ENCODE results near the gene CDH4. TPM values are rescaled to one million over a fixed set of nuclear protein-coding genes. Genes with fewer than 3 reads are reported as not detected.

The CDH4 gene
- total and polyA plus RNA-seq, 10 donors, result 0.30 to 20.1 (median 7.7) TPM

DNA sequence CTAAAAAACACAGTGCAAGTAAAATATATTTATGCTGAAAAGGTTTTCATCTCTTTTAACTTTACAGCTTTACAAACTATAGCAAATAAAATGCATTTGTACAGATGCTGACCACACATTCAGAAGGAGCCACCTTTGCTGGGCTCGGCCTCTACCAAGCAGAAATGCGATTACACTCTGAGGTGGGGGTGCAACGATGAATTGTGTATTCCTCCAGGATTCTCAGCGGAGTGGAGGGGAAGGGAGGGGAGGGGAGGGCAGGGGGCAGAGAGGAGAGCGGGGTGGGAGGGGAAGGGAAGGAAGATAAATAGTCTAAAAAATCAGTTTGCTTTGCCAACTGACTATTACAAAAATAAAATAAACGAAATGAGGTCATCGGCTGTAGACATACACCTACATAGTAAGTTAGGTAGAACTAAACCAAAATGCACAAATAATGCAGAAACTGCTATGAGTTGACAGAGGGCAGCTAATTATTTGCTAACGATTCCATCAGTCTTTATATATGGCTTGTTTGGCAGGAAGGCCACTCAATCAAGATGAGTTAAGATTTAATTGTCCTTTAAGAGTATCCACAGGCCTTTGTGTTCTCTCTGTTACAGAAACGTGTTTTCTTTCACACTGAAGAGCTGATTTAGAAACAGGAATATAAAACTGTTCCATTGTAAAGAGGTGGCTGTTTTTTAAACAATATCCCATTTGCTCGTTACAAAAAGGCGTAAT is 723.5 kb downstream of the CDH4 start:
- Histone ChIP-seq H3K4me1 (peaks cover 0 to 5% (median under 1%) of the 10 kb centered on the region in 6 donors), H3K4me3 (no peak overlapping the region), H3K36me3 (peaks cover 0 to 86% (median 42%) of the 10 kb centered on the region in 6 donors), H3K27ac (no peak overlapping the region), H3K9me3 (peaks cover 0 to 4% (median 0%) of the 10 kb centered on the region in 8 donors), H3K27me3 (replicated peaks in 1 of 7) (no peaks in the 10 kb centered on the region)
- TF ChIP-seq POLR2A (IDR thresholded peaks at IDR 0.05) (no peak), POLR2AphosphoS5 (IDR thresholded peaks at IDR 0.05) (no peak)
- TF ChIP-seq, protein P1, sequence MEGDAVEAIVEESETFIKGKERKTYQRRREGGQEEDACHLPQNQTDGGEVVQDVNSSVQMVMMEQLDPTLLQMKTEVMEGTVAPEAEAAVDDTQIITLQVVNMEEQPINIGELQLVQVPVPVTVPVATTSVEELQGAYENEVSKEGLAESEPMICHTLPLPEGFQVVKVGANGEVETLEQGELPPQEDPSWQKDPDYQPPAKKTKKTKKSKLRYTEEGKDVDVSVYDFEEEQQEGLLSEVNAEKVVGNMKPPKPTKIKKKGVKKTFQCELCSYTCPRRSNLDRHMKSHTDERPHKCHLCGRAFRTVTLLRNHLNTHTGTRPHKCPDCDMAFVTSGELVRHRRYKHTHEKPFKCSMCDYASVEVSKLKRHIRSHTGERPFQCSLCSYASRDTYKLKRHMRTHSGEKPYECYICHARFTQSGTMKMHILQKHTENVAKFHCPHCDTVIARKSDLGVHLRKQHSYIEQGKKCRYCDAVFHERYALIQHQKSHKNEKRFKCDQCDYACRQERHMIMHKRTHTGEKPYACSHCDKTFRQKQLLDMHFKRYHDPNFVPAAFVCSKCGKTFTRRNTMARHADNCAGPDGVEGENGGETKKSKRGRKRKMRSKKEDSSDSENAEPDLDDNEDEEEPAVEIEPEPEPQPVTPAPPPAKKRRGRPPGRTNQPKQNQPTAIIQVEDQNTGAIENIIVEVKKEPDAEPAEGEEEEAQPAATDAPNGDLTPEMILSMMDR (IDR thresholded peaks at IDR 0.05 in 8 of 11, conservative IDR thresholded peaks at IDR 0.05 in 3 of 11), result no peak
- 88 to 94% (median 91%) methylated on average over 11 of the region's 11 CpGs for WGBS, 5 donors
- no peak for DNase-seq
- intact Hi-C loops (cut with DNase I; ENCODE audit: low total_unique reads), result no loop called here

DNA sequence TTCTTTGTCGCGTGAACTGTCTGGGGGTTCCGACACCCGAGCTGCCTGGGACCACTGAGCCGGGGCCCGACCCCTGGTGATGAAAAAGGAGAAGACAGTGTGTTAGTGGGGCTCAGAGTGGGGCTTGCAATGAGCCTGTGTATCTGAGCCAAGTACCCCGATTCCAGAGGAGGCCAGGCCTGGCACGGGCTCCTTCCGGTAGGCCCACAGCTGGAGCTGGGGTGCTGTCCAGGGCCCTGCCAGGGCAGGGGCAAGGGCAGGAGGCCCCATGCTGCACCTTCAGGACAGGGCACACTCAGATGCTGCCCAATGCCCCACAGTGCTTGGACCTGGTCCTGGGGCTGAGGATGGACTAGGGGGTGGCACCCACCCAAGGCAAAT is 724.2 kb downstream of the CDH4 start:
- Histone ChIP-seq H3K4me3 (no peak overlapping the region), H3K36me3 (peaks cover 0 to 89% (median 42%) of the 10 kb centered on the region in 6 donors), H3K27me3 (replicated peaks in 1 of 7) (no peaks in the 10 kb centered on the region), H3K4me1 (peaks cover 0 to 12% (median 8%) of the 10 kb centered on the region in 6 donors), H3K27ac (no peak overlapping the region), H3K9me3 (peaks cover 0 to 4% (median 0%) of the 10 kb centered on the region in 8 donors)
- DNase-seq, result no peak
- WGBS, 5 donors, result 94 to 96% (median 94%) methylated on average over 7 to 9 of the region's 9 CpGs
- TF ChIP-seq, protein P1 (IDR thresholded peaks at IDR 0.05 in 8 of 11, conservative IDR thresholded peaks at IDR 0.05 in 3 of 11), result no peak
- TF ChIP-seq POLR2AphosphoS5 (IDR thresholded peaks at IDR 0.05) (no peak), POLR2A (IDR thresholded peaks at IDR 0.05) (no peak)
- intact Hi-C loops (cut with DNase I; ENCODE audit: low total_unique reads), result no loop called here

DNA sequence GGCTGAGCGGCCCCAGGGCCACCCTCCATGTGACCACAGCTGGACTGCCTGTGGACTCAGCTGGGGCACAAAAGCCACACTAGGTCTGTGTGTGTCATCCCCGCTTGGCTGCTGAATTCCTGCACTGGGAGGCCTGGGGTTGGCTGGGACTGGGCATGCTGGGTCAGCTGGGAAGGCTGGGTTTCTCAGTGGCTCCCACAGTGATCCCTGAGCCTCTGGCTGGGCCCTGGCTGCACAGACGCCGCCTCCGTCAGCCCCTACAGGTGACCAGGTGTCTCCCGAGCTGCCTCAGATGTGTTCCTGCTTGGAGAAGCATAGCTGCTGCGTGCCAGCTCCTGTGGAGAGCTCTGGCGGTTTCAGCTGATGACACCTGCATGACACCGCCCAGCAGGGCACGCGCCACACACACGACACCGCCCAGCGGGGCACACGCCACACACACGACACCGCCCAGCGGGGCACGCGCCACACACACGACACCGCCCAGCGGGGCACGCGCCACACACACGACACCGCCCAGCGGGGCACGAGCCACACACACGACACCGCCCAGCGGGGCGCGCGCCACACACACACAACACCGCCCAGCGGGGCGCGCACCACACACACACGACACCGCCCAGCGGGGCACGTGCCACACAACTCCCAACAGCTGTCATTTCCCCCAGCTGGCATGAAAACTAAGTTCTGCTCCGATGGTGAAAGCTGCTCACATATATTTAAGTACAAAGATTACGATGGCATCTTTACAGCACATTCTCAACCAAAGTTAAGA is 724.8 kb downstream of the CDH4 start:
- no peaks in the 10 kb centered on the region for H3K27me3 ChIP-seq (replicated peaks in 1 of 7)
- TF ChIP-seq POLR2AphosphoS5 (IDR thresholded peaks at IDR 0.05) (no peak), POLR2A (IDR thresholded peaks at IDR 0.05) (no peak)
- TF ChIP-seq, protein P1 (IDR thresholded peaks at IDR 0.05 in 8 of 11, conservative IDR thresholded peaks at IDR 0.05 in 3 of 11), result no peak
- no peak overlapping the region for H3K27ac ChIP-seq
- H3K36me3 ChIP-seq, result peaks cover 0 to 85% (median 40%) of the 10 kb centered on the region in 6 donors
- H3K4me3 ChIP-seq, result no peak overlapping the region
- H3K9me3 ChIP-seq, result peaks cover 0 to 4% (median 0%) of the 10 kb centered on the region in 8 donors
- DNase-seq, result peak; percentile 66
- intact Hi-C loops (cut with DNase I; ENCODE audit: low total_unique reads), result no loop called here
- H3K4me1 ChIP-seq, result peaks cover 0 to 15% (median 10%) of the 10 kb centered on the region in 6 donors
- 91 to 99% (median 97%) methylated on average over 14 to 45 of the region's 45 CpGs for WGBS, 5 donors

DNA sequence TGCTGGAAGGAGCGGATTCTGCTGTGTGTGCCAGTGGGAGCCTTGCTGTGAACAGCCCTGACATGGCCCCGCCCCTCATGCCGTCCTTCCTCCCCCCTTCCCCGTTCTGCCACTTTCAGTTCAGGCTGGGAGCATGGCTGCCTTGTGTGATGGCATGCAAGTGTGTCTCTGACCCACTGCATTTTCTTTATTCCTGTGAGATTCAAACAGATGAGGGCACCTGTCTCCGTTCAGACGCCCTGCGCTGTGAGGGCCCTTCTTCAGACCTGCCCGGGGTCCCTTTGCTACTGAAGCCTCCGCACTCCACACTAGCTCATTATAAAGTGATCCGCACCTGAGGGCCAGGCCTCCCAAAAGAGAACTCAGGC is 725.3 kb downstream of the CDH4 start:
- no peaks in the 10 kb centered on the region for H3K27me3 ChIP-seq (replicated peaks in 1 of 7)
- intact Hi-C loops (cut with DNase I; ENCODE audit: low total_unique reads), result no loop called here
- H3K4me3 ChIP-seq, result no peak overlapping the region
- TF ChIP-seq POLR2A (IDR thresholded peaks at IDR 0.05) (no peak), POLR2AphosphoS5 (IDR thresholded peaks at IDR 0.05) (no peak)
- TF ChIP-seq, protein P1 (IDR thresholded peaks at IDR 0.05 in 8 of 11, conservative IDR thresholded peaks at IDR 0.05 in 3 of 11), result no peak
- no peaks in the 10 kb centered on the region for H3K9me3 ChIP-seq
- H3K36me3 ChIP-seq, result peaks cover 0 to 80% (median 35%) of the 10 kb centered on the region in 6 donors
- DNase-seq, result peak; percentile 45
- H3K27ac ChIP-seq, result no peak overlapping the region
- 95 to 99% (median 96%) methylated on average over 10 of the region's 10 CpGs for WGBS, 5 donors
- peaks cover 0 to 15% (median 10%) of the 10 kb centered on the region in 6 donors for H3K4me1 ChIP-seq
